Gastrocnemius medialis (tissue), 4 donors: ENCODE results near the gene CDKN2AIPNL. TPM values are rescaled to one million over a fixed set of nuclear protein-coding genes. Genes with fewer than 3 reads are reported as not detected.

Experiments used
- ATAC-seq, 2 donors: fragments of 150-250 bp; one replicate each; pipeline ENCODE4 v1.9.1; 2016
- DNase-seq, 2 donors: peaks; one replicate each; pipeline ENCODE4 v3.0.0-alpha.2; 2019
- H3K27ac ChIP-seq, 4 donors: fragments of 200-600 bp; sonication (generic); 1 replicate in 1 of 4; 2 replicates in 3 of 4; pipeline ENCODE4 v1.5.1; 2016 to 2018; ENCODE audit warnings: mild to moderate bottlenecking in 2 of 4, moderate library complexity in 1 of 4
- H3K27me3 ChIP-seq, 3 donors: fragments of 200-600 bp; sonication (generic) in 2 of 3; 1 replicate in 1 of 3; 2 replicates in 2 of 3; pipeline versions ENCODE4 v1.5.1 to v1.6.0; 2016 to 2019; ENCODE audit warnings: mild to moderate bottlenecking in 1 of 3, moderate library complexity in 1 of 3
- H3K36me3 ChIP-seq, 2 donors: fragments of 200-600 bp; sonication (generic) in 1 of 2; one replicate each; pipeline ENCODE4 v1.5.1; 2017 to 2018
- H3K4me1 ChIP-seq, 2 donors: fragments of 200-600 bp; sonication (generic) in 1 of 2; one replicate each; pipeline ENCODE4 v1.5.1; 2016 to 2017; ENCODE audit warnings: mild to moderate bottlenecking in 2 of 2
- H3K4me3 ChIP-seq, 4 donors: fragments of 200-600 bp; sonication (generic) in 3 of 4; 1 replicate in 1 of 4; 2 replicates in 3 of 4; pipeline ENCODE4 v1.5.1; 2016 to 2019; ENCODE audit warnings: mild to moderate bottlenecking in 2 of 4
- H3K9me3 ChIP-seq, 3 donors: fragments of 200-600 bp; sonication (generic) in 2 of 3; 1 replicate in 1 of 3; 2 replicates in 2 of 3; pipeline ENCODE4 v1.5.1; 2016 to 2019
- CTCF ChIP-seq, 5 experiments: fragments of 450-650 bp in 3 of 5; fragments of 200-600 bp in 2 of 5; sonication (generic) in 2 of 5; IDR thresholded peaks in 4 of 5; conservative IDR thresholded peaks in 1 of 5; 1 replicate in 4 of 5; 2 replicates in 1 of 5; pipeline ENCODE4 v1.5.1; 2016 to 2019; ENCODE audit warnings: antibody characterized with exemption in 5 of 5, mild to moderate bottlenecking in 3 of 5, moderate library complexity in 3 of 5
- POLR2A ChIP-seq, 2 donors: fragments of 450-650 bp; IDR thresholded peaks; one replicate each; pipeline ENCODE4 v1.6.1; 2017; ENCODE audit warnings: antibody characterized with exemption in 2 of 2, mild to moderate bottlenecking in 2 of 2, moderate library complexity in 2 of 2
- in situ Hi-C, 4 donors: fragments of 200-750 bp; cut with MboI; loops; one replicate each; pipeline versions ENCODE4 v1.15.0 to v1.8.0; 2017; ENCODE audit warnings: low sequenced_read_pairs in 4 of 4
- intact Hi-C: fragments of 100-400 bp; cut with DNase I; formaldehyde crosslinking; loops from one replicate; pipeline ENCODE4 v1.15.1; 2023; ENCODE audit warnings: low total_unique reads
- total RNA-seq, 4 donors: library from RNA; depleted of rRNA; stranded (reverse); fragments of >200 nt; gene quantifications; one replicate each; pipeline versions ENCODE4 v1.1.0 to v1.2.3, GENCODE V29; 2016

The CDKN2AIPNL gene
- total RNA-seq, 4 donors from 2014 or later = 23.6 to 58.5 (median 37.4) TPM

DNA sequence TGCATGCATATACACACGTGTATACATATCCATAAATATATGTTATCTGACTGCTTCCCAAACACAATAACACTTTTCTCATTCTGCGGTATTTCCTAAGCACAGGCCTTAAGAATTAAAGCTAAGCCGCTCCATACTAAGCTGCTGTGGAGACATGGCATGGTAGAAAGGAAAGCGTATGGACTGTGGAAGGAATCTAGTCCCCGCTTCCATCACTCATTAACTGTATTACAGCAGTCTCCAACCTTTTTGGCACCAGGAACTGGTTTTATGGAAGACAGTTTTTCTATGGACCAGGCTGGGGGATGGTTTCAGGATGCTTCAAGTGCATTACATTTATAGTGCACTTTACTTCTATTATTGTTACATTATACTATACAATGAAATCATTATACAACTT is 56.0 kb downstream of the CDKN2AIPNL start:
- Histone ChIP-seq H3K36me3 (no peaks in the 10 kb centered on the region), H3K9me3 (no peaks in the 10 kb centered on the region), H3K4me1 (peaks cover 0 to 6% of the 10 kb centered on the region in 2 donors), H3K4me3 (no peak overlapping the region), H3K27me3 (no peaks in the 10 kb centered on the region), H3K27ac (no peak overlapping the region)
- intact Hi-C loops = no loop called here
- ATAC-seq (no peak), DNase-seq (no peak)
- in situ Hi-C loops = no loop called here
- no peak for TF ChIP-seq CTCF (IDR thresholded peaks at IDR 0.05 in 4 of 5, conservative IDR thresholded peaks at IDR 0.05 in 1 of 5)
- TF ChIP-seq POLR2A (IDR thresholded peaks at IDR 0.05) = no peak

Other genes with a start within 250 kb of the CDKN2AIPNL start
- 100 to 1,000 TPM; 318 to 499 (median 476) TPM for gene SKP1, start 234.9 kb downstream of the CDKN2AIPNL start, total RNA-seq
- 100 to 1,000 TPM in 3 of 4 donors, 10 to 100 TPM in 1; 90.2 to 179 (median 155) TPM for gene PPP2CA, start 185.8 kb downstream of the CDKN2AIPNL start, total RNA-seq
- gene CDKL3, start 44.7 kb downstream of the CDKN2AIPNL start, total RNA-seq = 10 to 100 TPM in 1 of 4 donors, 1 to 10 TPM in 2, under 1 TPM in 1; 0.36 to 10.4 (median 5.1) TPM
- gene UBE2B, start 40.3 kb downstream of the CDKN2AIPNL start, total RNA-seq = 100 to 1,000 TPM in 1 of 4 donors, 10 to 100 TPM in 3; 22.2 to 124 (median 70.3) TPM
- 10 to 100 TPM; 17.3 to 44.5 (median 19.8) TPM for gene JADE2, start 113.8 kb upstream of the CDKN2AIPNL start, total RNA-seq
- 100 to 1,000 TPM; 142 to 197 (median 157) TPM for gene SAR1B, start 220.9 kb upstream of the CDKN2AIPNL start, total RNA-seq
- gene SEC24A, start 236.9 kb upstream of the CDKN2AIPNL start, total RNA-seq = 10 to 100 TPM; 11.4 to 18.3 (median 13.6) TPM